ENCODE results near the gene C19orf25.

The C19orf25 gene

DNA sequence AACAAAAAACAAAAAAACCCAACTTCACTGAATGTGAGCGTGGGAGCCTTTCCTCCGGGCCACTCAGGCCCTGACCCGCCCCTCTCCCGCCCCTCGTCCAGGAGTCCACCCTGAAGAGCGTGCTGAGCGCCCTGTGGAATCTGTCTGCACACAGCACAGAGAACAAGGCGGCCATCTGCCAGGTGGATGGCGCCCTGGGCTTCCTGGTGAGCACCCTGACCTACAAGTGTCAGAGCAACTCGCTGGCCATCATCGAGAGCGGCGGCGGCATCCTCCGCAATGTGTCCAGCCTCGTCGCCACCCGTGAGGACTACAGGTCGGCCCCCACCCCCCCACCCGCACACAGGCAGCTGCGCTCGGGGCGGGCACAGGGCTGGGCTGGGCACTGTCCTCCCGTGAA lies 17.2 kb downstream of the C19orf25 start:
- no peak for DNase-seq

DNA sequence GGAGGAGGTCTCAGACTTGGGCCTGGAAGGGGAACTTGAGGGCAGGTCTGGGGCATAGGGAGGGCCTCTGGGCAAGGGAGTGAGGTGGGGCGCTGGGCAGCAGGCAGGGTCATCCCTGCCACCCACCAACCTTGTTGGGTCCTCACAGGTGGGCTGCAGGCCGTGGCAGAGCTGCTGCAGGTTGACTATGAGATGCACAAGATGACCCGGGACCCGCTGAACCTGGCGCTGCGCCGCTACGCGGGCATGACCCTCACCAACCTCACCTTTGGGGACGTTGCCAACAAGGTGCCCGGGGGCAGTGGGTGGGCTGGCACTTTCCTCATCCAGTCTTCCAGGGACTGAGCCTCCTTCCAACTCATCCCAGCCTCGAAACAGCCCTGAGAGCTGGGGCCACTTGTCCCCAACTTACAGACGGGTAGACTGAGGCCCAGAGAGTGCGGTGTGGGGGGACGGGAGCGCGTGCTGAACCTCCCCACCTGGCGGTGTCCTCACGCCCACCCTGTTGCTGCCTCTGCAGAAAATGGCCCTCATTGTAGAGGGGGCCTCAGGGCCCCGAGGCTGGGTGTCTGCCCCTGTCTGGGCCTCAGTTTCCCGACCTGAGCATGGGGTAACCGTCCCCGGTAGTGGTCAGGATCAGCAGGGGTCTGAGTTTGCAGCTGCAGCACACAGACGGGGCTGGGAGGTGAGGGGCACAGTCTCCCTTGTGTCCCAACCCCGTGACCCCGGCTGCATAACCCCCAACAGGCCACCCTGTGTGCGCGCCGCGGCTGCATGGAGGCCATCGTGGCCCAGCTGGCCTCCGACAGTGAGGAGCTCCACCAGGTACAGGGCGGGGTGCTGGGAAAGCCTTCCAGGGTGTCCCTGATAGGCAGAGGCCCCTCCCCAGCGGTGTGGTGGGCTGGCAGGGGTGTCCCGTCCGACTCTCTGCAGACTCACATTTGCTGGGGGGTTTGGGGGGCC lies 18.7 kb downstream of the C19orf25 start:
- no peak for DNase-seq

- DNase-seq, result no peak
Observed at GRCh38 chr19:1459479-1459878, 19.5 kb downstream of the C19orf25 start.

DNA sequence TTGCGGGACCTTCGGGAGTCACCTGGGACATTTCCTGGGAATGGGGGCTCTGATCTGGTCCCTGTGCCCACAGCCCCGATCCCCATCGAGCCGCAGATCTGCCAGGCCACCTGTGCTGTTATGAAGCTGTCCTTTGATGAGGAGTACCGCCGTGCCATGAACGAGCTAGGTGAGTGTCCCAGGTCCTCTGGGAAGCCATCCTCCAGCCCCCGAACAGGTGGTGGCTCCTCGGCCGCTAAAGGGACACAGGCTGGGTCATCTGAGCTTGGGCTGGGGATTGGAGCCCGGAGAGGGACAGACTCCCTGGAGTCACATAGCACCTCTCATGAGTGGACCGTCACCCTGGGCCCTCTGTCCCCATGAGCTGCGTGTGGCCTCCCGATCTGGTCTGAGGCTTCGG lies 21.1 kb downstream of the C19orf25 start:
- DNase-seq, result no peak

DNA sequence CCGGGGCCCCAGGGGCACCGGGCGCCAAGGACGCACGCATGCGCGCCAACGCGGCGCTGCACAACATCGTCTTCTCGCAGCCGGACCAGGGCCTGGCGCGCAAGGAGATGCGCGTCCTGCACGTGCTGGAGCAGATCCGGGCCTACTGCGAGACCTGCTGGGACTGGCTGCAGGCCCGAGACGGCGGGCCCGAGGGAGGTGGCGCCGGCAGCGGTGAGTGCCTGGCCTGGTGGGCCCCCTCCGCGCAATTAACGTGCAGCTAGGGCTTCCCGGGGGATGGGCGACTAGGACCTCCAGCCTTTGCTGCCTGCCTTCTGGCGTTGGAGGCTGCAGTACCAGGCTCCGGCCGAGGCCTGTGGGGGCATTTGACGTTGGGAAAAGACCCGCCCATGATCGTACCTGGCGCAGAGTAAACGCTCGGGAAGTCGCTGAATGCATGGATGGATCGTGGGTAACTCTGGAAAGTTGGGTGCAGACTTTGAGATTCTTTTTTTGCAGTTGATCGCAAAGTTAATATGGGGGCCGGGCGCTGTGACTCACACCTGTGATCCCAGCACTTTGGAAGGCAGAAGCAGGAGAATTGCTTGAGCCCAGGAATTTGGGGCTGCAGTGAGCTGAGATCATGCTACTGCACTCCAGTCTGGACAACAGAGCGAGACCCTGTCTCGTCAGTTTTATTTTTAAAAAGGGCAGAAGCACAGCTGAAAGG lies 21.8 kb downstream of the C19orf25 start:
- DNase-seq, result no peak

GRCh38 chr19:1456121-1456900 lies 22.7 kb downstream of the C19orf25 start:
- DNase-seq, result no peak

- peak in 4 of 5 experiments; percentile 29 to 63 (median 52) for DNase-seq
Observed at GRCh38 chr19:1455336-1456120, 23.5 kb downstream of the C19orf25 start.

- no peak for DNase-seq
Observed at GRCh38 chr19:1455002-1455335, 24.0 kb downstream of the C19orf25 start.

DNA sequence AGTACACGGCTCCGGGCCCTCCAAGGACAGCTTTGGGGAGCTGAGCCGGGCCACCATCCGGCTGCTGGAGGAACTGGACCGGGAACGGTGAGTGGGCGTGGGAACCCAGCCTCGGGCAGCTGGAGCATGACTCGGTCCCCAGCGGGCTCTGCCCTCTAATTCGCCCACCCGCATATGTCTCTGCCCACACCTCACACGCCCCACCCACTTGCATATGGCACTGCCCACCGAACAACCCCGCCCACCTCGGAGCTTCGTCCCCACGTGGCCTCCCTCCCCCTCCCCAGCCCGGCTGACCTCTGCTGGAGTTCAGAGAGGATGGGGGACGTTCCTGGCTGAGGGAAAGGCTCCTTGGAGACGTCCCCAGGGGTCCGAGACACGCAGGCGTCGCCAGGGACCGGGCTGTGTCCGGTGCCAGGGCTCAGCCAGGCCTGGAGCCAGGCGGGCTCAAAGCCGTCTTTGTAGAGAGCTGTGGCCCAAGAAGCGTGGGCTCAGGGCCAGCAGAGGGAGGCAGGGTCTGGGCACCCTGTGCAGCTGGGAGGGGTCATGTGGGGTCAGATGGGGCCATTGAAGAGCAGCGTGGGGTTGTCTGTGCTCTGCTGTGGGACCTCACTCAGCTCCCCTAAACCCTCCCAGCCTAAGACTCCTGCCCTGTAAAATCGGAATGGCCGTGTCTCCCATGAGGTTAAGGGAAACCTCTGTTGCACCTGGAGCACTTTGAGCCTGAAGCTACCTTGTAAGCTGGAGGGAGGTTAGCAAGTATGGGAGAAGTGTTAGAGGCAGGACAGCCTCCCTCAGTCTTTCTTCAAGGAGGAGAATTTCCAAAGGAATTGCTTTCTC lies 25.3 kb downstream of the C19orf25 start:
- no peak for DNase-seq

GRCh38 chr19:1452802-1453524 lies 26.1 kb downstream of the C19orf25 start:
- DNase-seq, result no peak

- no peak for DNase-seq
Observed at GRCh38 chr19:1451916-1452801, 26.9 kb downstream of the C19orf25 start.

- no peak for DNase-seq
Observed at GRCh38 chr19:1450735-1451731, 28.0 kb downstream of the C19orf25 start.

DNA sequence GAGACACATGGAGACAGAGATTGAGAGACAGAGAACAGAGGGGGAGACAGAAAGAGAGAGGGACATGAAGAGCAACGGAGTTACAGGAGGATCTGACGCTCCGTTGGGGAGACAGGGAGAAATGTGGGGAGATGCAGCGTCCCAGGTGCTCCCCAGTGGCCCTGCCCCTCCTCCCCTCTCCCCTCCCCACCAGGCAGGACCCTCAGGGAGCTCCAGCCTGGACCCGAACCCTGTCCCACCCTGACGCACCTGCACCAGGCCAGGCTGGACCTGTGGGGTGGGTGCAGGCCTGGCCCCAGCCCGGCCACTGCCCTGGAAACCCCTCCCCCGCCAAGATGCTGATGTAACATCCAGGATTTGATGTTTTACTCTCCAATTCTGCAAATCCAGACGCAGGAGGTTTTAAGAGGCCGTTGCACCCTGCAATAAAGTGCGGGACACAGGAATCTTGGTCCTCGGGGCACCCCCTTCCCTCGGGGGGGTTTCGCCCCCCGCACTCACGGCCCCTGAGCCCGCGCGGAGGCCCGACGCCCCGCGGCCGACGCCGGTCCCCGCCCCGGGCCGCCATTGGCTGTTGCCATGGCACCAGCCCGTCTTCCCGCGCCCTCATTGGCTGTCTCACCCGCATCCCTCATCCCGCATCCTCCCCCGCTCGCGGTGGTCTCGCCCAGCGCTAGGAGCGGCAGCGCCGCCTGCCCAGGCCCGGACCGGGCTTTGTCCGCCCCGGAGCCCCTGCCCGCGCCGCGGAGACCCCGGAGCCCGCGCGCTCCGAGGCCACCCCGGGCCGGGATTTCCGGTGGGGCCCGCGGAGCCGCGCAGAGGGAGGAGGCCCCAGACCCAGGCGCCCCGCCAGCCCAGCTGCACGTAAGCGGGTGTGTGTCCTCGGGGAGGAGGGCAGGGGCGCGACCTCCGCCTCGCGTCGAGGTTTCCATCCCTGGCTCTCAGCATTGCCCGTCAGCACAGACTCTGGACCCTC lies 29.3 kb downstream of the C19orf25 start, which contains the start of gene APC2:
Gene APC2 (plus strand): TSS at position 655 of the 976 bp plus-strand sequence. CDS start 2,881 bp downstream, outside the sequence.
- peak in 1 of 5 experiments; percentile 28 for DNase-seq

GRCh38 chr19:1447944-1448343 lies 31.1 kb downstream of the C19orf25 start:
- no peak for DNase-seq

DNA sequence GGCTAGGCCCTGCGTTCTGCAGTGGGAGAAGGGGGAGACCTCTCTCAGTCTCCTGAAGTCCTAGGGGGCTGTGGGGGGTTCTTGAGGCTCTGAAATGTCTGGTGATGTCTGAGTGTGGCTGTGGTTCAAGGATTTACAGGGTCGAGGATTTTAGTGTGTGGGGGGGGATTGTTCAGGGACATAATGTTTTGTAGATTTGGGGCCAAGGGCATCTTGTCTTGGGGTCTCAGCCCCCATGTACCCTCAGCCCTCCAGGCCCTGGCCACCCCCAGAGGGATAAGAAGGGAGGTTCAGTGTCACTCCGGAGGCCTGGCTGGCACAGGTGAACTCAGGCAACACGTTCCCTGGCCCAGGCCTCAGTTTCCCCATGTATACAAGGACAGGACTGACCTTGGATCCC lies 31.5 kb downstream of the C19orf25 start:
- no peak for DNase-seq

DNA sequence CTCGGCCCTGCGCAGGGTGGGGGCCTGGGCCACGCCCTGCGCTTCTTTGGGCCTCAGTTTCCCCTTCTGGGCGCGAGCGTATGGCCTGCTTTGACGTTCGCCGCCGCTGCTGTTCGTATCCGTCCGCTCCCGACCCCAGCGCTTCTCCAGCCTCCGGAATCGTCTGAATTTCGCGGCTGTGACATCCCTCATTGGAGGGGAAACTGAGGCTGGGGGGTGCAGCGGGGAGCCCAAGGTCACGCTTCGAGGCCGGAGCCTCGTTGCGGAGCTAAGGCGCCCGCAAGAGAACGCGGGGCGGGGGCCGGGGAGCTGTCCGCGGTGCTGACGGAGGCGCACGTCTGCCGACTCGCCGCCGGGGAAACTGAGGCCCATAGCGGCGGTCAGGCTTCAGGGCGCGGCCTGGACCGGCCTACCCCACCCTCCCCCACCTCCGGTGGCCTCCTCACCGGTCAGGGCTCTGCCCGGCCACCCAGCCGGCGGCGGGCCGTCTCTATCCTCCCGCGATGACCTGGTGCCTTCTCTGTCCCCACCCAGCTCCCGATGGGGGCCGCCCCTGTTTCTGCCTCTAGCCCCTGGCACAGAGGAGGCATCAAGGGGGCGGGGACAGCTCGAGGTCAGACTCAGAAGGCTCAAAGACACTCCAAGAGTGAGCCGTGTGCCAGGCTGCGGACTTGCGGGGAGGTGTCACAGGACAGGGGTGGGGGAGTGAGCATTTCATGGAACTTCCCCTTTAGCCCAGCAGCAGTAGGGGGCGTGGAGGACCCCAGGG lies 32.1 kb downstream of the C19orf25 start:
- no peak for DNase-seq
